GM19238 (cell line): ENCODE data around the gene TMEM236.
"Not testable (repeated sequence)": the region's sequence is repeated elsewhere in the genome, so short reads cannot be mapped to it uniquely, and the experiment has no call there.

Source experiments
- DNase-seq: peaks from one replicate; pipeline ENCODE4 v3.0.0; 2011; ENCODE audit warnings: low spot score; ENCODE audit not compliant: insufficient read length

The TMEM236 gene

GRCh38 chr10:17751781-17752445 lies at the start of gene TMEM236:
TSS of gene TMEM236 (plus strand) at chr10:17752201. CDS start at chr10:17752296, 95 bp downstream.
- no peak for DNase-seq

GRCh38 chr10:17703706-17704105 lies 48.3 kb upstream of the TMEM236 start:
- DNase-seq = no peak

- no peak for DNase-seq
Measured at GRCh38 chr10:17708821-17709220, 43.2 kb upstream of the TMEM236 start.

- no peak for DNase-seq
Measured at GRCh38 chr10:17709492-17709891, 42.5 kb upstream of the TMEM236 start.

GRCh38 chr10:17710181-17710580 lies 41.8 kb upstream of the TMEM236 start:
- no peak for DNase-seq

GRCh38 chr10:17712053-17712452 lies 39.9 kb upstream of the TMEM236 start:
- DNase-seq = no peak

- no peak for DNase-seq
Measured at GRCh38 chr10:17712717-17713471, 39.1 kb upstream of the TMEM236 start.

- no peak for DNase-seq
Measured at GRCh38 chr10:17713758-17714157, 38.2 kb upstream of the TMEM236 start.

GRCh38 chr10:17716161-17716560 lies 35.8 kb upstream of the TMEM236 start:
- no peak for DNase-seq

- not testable (repeated sequence) for DNase-seq
Measured at GRCh38 chr10:17722317-17723014, 29.5 kb upstream of the TMEM236 start.

GRCh38 chr10:17725703-17726102 lies 26.3 kb upstream of the TMEM236 start:
- DNase-seq = no peak

GRCh38 chr10:17729630-17730029 lies 22.4 kb upstream of the TMEM236 start:
- no peak for DNase-seq

GRCh38 chr10:17730667-17731066 lies 21.3 kb upstream of the TMEM236 start:
- no peak for DNase-seq

GRCh38 chr10:17731331-17732020 lies 20.5 kb upstream of the TMEM236 start:
- DNase-seq = no peak

- DNase-seq = no peak
Measured at GRCh38 chr10:17733620-17734019, 18.4 kb upstream of the TMEM236 start.

GRCh38 chr10:17734432-17735080 lies 17.4 kb upstream of the TMEM236 start:
- DNase-seq = no peak

GRCh38 chr10:17735166-17735941 lies 16.6 kb upstream of the TMEM236 start:
- no peak for DNase-seq

- no peak for DNase-seq
Measured at GRCh38 chr10:17736223-17736622, 15.8 kb upstream of the TMEM236 start.

GRCh38 chr10:17737027-17737965 lies 14.7 kb upstream of the TMEM236 start:
- DNase-seq = no peak
